Measurements from ENCODE around the gene PACSIN2. TPM values are rescaled to one million over a fixed set of nuclear protein-coding genes. Genes with fewer than 3 reads are reported as not detected.
A peak's percentile ranks its signal among the peaks of the same experiment; 100 is the strongest.

Gene PACSIN2
- total RNA-seq, 2 experiments from 2014 or later: 33.5 to 35.7 TPM

DNA sequence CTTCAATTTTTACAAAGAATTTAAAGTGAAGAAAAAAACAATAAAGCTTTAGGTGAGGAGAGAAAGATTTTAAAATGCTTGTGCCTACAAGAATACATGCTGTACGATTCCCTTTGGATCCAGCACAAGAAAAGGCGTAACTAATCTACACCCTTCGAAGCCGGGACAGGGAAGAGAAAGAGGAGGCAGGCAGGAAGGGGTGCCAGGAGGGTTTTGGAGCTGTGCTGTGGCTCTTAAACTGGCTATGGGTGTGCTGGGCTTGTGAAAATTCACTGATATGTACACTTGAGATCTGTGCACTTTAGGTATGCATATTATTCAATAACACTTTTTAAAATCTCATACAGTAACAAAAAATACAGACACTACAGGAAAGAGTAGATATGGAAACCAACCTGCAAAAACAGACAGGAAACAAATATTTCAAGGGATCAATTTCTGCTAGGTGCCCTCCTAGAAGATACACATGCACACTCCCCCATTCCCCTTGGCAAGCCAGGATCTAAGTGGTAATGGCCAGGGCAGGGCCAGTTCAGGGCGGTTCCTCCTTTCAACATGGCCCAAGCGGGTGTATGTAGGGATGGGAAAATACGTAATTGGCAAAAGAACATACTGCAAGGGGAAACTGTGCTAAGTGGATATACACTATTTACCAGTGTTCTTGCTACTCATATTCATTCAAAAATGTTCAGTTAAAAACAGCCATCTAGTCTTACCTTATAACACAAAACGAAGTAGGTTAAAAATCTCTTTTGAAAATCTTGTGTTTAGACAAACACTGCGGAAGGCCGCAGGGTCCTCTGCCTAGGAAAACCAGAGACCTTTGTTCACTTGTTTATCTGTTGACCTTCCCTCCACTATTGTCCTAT, 54.2 kb downstream of the PACSIN2 start:
- DNase-seq (no peak), ATAC-seq (no peak)
- Mint-ChIP-seq H3K27ac (peak overlapping the region; percentile 80), H3K9me3 (no peaks in the 10 kb centered on the region), H3K4me1 (ENCODE audit: low read depth) (peaks cover 69% of the 10 kb centered on the region), H3K4me3 (no peak overlapping the region), H3K36me3 (ENCODE audit: low read depth) (peaks cover 7% of the 10 kb centered on the region), H3K27me3 (no peaks in the 10 kb centered on the region)
- ChIA-PET CTCF (no interaction called here), POLR2A (no interaction called here)
- TF ChIP-seq, protein P1, sequence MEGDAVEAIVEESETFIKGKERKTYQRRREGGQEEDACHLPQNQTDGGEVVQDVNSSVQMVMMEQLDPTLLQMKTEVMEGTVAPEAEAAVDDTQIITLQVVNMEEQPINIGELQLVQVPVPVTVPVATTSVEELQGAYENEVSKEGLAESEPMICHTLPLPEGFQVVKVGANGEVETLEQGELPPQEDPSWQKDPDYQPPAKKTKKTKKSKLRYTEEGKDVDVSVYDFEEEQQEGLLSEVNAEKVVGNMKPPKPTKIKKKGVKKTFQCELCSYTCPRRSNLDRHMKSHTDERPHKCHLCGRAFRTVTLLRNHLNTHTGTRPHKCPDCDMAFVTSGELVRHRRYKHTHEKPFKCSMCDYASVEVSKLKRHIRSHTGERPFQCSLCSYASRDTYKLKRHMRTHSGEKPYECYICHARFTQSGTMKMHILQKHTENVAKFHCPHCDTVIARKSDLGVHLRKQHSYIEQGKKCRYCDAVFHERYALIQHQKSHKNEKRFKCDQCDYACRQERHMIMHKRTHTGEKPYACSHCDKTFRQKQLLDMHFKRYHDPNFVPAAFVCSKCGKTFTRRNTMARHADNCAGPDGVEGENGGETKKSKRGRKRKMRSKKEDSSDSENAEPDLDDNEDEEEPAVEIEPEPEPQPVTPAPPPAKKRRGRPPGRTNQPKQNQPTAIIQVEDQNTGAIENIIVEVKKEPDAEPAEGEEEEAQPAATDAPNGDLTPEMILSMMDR (IDR thresholded peaks at IDR 0.05): no peak
- intact Hi-C loops (cut with micrococcal nuclease): no loop called here

DNA sequence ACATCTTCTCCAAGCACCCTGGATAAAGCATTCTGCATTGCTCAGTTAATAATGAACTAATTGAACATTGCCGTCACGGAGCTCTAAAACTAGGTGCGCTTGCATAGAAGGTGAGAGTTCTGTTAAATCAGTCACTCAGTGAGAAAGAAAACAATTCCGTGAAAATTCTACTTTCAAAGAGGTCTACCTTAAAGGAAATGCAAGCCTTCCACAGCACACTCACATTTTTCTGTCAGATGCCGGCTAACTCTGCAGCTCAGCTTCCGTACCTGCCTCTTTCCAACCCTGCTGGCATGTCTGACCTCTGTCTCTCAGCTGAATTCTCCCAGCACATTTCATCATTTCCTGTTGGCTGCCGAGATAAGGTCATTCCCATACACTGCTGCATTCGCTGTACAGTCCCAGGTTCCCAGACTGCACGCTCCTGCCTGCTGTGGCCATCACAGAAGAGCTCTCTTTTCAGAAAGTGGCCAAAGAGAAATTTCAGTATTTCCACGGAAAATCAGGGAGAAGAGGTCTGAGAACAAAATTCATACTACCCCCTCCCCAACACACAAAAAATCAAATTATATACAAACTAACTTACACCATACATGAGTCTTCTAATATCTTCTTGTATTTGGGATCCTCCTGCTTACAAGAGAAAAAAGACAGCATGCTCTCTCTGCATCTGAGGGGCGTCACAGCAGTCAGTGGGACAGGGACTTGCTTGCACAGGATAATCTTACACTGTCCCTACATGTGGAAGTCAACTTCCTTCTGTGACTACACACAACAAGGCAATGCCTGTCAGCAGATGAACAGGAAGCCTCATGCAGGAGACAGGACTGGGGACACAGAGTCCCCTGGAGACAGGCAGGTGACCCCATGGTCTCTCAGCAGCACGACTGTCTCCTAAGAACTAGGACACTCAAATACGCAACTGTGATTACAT, 55.1 kb downstream of the PACSIN2 start:
- intact Hi-C loops (cut with micrococcal nuclease): no loop called here
- CTCF ChIA-PET: no interaction called here
- ATAC-seq (no peak), DNase-seq (no peak)
- H3K27me3 Mint-ChIP-seq: no peaks in the 10 kb centered on the region
- H3K27ac Mint-ChIP-seq: peak overlapping the region; percentile 80
- H3K36me3 Mint-ChIP-seq (ENCODE audit: low read depth): peaks cover 7% of the 10 kb centered on the region
- H3K9me3 Mint-ChIP-seq: no peaks in the 10 kb centered on the region
- H3K4me1 Mint-ChIP-seq (ENCODE audit: low read depth): peaks cover 61% of the 10 kb centered on the region
- POLR2A ChIA-PET: interaction anchor here (0.5 to 1.7 kb wide), 3 partner anchors 9 to 345 kb away, joined by 3 to 4 read pairs (median 3); partner anchors contain the start of gene POLDIP3
- TF ChIP-seq, protein P1 (IDR thresholded peaks at IDR 0.05): no peak
- peak overlapping the region; percentile 59 for H3K4me3 Mint-ChIP-seq

DNA sequence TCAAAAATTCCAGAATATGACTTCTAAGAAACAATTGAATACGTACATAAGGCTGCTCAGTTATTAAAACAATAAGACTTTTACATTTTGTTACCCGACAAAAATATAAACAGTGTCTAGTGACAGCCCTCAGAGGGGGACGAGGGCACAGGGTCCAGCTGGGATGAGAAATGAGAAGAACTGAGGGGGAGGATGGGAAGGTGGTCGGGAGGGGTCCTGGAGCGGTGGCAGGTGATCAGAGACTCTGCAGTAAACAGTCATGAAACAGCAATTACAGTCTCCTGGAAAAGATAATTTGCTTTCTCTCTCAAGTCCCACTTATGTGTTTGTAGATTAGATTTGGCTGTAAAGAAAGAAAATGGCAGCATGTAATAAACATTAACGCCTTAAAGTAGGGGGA, 56.0 kb downstream of the PACSIN2 start:
- H3K27ac Mint-ChIP-seq: no peak overlapping the region
- CTCF ChIA-PET: no interaction called here

DNA sequence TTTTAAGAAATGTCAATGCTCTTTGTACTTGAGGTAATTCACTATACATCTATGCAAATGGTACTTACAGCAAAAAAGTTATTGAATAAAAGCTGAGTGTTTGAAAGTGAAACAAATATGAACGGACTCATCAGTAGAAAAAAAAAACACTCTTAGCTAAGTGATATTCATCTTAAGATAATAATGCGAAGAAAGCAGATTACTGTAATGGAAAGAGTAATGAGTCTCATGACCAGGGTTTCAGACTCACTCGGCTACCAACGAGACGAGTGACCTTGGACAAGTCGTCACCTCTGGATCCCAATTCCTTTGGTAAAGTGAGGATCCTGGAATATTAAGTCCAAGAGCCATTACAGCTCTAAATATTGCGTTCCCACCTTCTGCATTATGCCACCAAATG, 57.0 kb downstream of the PACSIN2 start:
- peaks cover 47% of the 10 kb centered on the region for H3K4me1 Mint-ChIP-seq (ENCODE audit: low read depth)

More for the DNA sequence above, 56.0 kb downstream of the PACSIN2 start:
- TF ChIP-seq, protein P1 (IDR thresholded peaks at IDR 0.05): no peak
- no peak for DNase-seq
- Mint-ChIP-seq H3K9me3 (no peaks in the 10 kb centered on the region), H3K4me1 (ENCODE audit: low read depth) (peaks cover 55% of the 10 kb centered on the region), H3K4me3 (peak overlapping the region; percentile 59), H3K36me3 (ENCODE audit: low read depth) (peaks cover 7% of the 10 kb centered on the region), H3K27me3 (no peaks in the 10 kb centered on the region)
- POLR2A ChIA-PET: interaction anchor here (1.4 to 1.7 kb wide), 2 partner anchors 10 to 11 kb away, joined by 3 to 4 read pairs; no protein-coding TSS in a partner anchor
- no peak for ATAC-seq
- intact Hi-C loops (cut with micrococcal nuclease): no loop called here

More for the DNA sequence above, 57.0 kb downstream of the PACSIN2 start:
- CTCF ChIA-PET: no interaction called here
- Mint-ChIP-seq H3K4me3 (no peak overlapping the region), H3K27ac (no peak overlapping the region), H3K36me3 (ENCODE audit: low read depth) (peaks cover 6% of the 10 kb centered on the region), H3K27me3 (no peaks in the 10 kb centered on the region), H3K9me3 (no peaks in the 10 kb centered on the region)
- DNase-seq (no peak), ATAC-seq (no peak)
- intact Hi-C loops (cut with micrococcal nuclease): no loop called here
- POLR2A ChIA-PET: interaction anchor here (0.6 to 1.3 kb wide), 4 partner anchors 11 to 291 kb away, joined by 3 to 6 read pairs (median 3); no protein-coding TSS in a partner anchor
- TF ChIP-seq, protein P1 (IDR thresholded peaks at IDR 0.05): no peak
